Activated CD8-positive, alpha-beta memory T cell treated with anti-CD3 and anti-CD28 coated beads for 36 hours (primary cell): ENCODE measurements around the gene RALGAPA2. TPM values are rescaled to one million over a fixed set of nuclear protein-coding genes. Genes with fewer than 3 reads are reported as not detected.

Experiments used
- CTCF ChIA-PET: fragments of 350-600 bp; sonication (Branson Sonifier 250); formaldehyde crosslinking; loops from one replicate; lab custom pipeline; 2021; ENCODE audit warnings: antibody characterized with exemption; lab: Charles Lee
- POLR2A ChIA-PET: fragments of 350-600 bp; sonication (Branson Sonifier 250); formaldehyde crosslinking; loops from one replicate; lab custom pipeline; 2021; ENCODE audit warnings: antibody characterized with exemption; lab: Charles Lee
- total RNA-seq, 2 experiments: library from RNA; stranded (reverse); gene quantifications; one replicate each; pipeline ENCODE4 v1.2.3, GENCODE V29; 2021

Gene RALGAPA2
- total RNA-seq, 2 experiments from 2014 or later = 13.8 to 15.1 TPM

GRCh38 chr20:20491784-20492264 lies 220.6 kb downstream of the RALGAPA2 start:
- POLR2A ChIA-PET = no interaction called here
- CTCF ChIA-PET = interaction anchor here (1.4 kb wide), 1 partner anchor 12 kb away, joined by 3 read pairs; no protein-coding TSS in a partner anchor

DNA sequence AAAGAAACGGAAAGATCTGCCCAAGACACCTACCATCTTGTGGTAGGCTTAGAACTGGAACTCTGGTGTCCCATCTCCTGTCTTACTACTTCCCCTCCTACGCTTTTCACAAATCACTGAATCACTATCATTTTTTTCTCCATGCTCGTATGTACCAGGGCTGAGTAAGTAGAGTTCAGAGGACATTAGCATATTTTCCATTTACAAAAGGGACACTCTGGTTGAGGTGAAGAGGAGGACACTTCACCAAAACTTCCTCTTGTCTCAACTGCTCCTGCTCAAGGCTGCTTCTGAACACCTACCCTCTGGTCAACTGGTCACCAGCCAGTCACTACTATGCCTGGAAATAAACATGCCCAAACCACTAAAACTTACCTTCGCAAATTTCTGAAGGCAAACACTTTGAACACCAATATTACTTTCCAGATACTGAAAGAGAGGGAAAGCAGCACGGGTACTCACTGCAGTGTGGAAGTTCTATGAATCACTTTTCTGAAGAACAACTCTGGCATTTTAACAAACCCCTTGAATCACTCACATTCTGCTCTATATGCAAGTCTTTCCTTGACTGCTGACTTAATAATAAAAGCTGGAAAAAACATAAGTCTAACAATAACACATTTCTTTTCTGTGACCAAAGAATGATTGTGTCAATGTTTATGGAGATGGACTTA lies 221.2 kb downstream of the RALGAPA2 start:
- POLR2A ChIA-PET = interaction anchor here (1.2 kb wide), 1 partner anchor 123 kb away, joined by 5 read pairs; no protein-coding TSS in a partner anchor
- CTCF ChIA-PET = interaction anchor here (1.4 kb wide), 1 partner anchor 12 kb away, joined by 3 read pairs; no protein-coding TSS in a partner anchor

GRCh38 chr20:20490673-20491072 lies 221.8 kb downstream of the RALGAPA2 start:
- ChIA-PET POLR2A (interaction anchor here (1.2 kb wide), 1 partner anchor 122 kb away, joined by 5 read pairs; no protein-coding TSS in a partner anchor), CTCF (interaction anchor here (1.4 kb wide), 1 partner anchor 13 kb away, joined by 3 read pairs; no protein-coding TSS in a partner anchor)

DNA sequence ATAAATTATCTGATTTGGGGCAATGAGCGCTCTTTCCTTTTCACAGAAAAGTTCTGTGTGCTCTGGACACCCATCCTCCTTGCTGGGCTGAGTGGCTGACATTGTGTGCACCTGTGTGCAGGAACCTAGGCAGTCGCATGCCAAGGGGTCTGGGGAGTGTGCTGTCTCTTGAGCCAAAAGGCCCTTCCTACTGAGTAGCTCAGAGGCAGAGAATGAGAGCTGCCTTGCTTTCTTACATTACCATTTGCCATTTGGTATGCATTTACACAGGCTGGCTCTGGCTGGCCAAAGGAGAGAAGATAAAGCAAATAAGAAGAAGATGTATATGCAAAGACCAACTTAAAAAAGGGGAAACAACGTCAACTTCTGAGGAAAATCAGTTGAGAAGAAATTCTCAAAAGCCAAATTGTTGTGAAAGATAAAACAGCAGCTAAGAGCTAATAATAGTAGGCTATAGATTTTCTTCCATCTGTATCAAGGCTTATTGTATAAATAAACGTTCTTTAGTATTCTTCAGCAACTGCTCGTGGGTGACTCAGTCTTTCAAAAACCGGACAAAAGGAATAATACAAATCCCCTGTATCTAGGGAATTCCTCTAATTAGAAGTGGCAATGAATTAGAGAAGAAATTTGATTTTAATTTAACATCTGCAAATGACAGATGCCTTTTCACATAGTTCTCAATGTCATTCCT lies 222.6 kb downstream of the RALGAPA2 start:
- CTCF ChIA-PET = interaction anchor here (1.4 kb wide), 1 partner anchor 8 kb away, joined by 4 read pairs; no protein-coding TSS in a partner anchor
- POLR2A ChIA-PET = interaction anchor here (0.7 to 1.2 kb wide), 2 partner anchors 15 to 121 kb away, joined by 3 to 5 read pairs; no protein-coding TSS in a partner anchor

- ChIA-PET CTCF (interaction anchor here (1.4 kb wide), 1 partner anchor 8 kb away, joined by 4 read pairs; no protein-coding TSS in a partner anchor), POLR2A (interaction anchor here (0.7 to 1.0 kb wide), 2 partner anchors 15 to 78 kb away, joined by 3 read pairs; no protein-coding TSS in a partner anchor)
These were observed 223.4 kb downstream of the RALGAPA2 start for GRCh38 chr20:20489054-20489453.

DNA sequence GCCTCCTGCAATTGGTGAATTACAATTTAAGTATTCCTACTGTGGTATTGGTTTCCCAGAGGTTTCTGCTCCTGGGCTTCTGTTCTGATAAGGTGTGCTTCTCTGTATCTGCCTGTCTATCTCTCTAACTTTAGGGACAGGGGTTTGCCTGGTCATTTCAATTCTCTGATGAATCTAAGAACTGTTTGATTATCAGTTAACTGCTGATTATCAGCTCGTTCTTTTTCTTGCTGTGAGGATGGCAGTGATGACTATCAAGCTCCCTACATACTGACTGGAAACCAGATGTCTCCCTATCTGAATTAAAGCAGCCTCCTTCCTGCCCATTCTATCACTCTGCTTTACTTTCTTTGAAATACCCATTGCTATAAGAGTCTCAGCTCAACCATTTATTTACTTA lies 224.1 kb downstream of the RALGAPA2 start:
- POLR2A ChIA-PET = interaction anchor here (1.0 kb wide), 1 partner anchor 78 kb away, joined by 3 read pairs; no protein-coding TSS in a partner anchor
- CTCF ChIA-PET = interaction anchor here (1.4 kb wide), 1 partner anchor 9 kb away, joined by 4 read pairs; no protein-coding TSS in a partner anchor

DNA sequence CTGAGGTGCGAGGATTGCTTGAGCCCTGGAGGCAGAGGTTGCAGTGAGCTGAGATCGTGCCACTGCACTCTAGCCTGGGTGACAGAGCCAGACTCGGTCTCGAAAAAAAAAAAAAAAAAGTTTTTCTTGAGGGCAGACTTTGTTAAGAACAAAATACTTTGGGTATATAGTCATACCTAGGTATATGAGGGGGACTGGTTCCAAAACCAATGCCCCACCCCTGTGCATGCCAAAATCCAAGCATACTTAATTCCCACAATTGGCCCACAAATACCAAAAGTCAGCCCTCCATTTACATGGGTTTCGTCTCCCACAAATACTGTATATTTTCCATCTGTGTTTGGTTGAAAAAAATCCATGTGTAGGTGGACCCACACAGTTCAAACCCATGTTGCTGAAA lies 224.6 kb downstream of the RALGAPA2 start:
- CTCF ChIA-PET = no interaction called here
- POLR2A ChIA-PET = interaction anchor here (1.0 kb wide), 1 partner anchor 77 kb away, joined by 3 read pairs; no protein-coding TSS in a partner anchor

- ChIA-PET POLR2A (no interaction called here), CTCF (no interaction called here)
These were observed 229.1 kb downstream of the RALGAPA2 start for GRCh38 chr20:20483328-20483727.

DNA sequence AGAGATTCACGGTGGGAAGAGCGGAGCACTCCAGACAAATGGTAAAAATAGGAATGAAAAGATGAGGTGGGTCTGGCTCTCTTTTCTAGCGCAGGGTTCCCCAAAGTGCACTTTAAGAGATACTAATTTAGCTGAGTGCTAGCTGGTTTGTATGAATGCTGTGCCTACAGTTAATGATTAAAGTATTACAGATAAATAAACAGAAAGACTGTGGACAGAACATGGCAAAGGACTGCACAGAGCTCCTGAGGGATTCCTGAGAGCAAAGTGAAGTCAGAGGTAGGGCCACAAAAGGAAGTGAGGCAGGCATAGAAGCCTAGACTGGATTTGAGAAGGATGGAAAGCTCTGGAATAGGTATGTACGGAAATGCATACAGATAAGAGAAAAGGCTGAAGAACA lies 230.0 kb downstream of the RALGAPA2 start:
- ChIA-PET POLR2A (no interaction called here), CTCF (interaction anchor here (0.8 kb wide), 1 partner anchor 31 kb away, joined by 3 read pairs; no protein-coding TSS in a partner anchor)

- ChIA-PET POLR2A (no interaction called here), CTCF (no interaction called here)
These were observed 231.8 kb downstream of the RALGAPA2 start for GRCh38 chr20:20480689-20481088.

DNA sequence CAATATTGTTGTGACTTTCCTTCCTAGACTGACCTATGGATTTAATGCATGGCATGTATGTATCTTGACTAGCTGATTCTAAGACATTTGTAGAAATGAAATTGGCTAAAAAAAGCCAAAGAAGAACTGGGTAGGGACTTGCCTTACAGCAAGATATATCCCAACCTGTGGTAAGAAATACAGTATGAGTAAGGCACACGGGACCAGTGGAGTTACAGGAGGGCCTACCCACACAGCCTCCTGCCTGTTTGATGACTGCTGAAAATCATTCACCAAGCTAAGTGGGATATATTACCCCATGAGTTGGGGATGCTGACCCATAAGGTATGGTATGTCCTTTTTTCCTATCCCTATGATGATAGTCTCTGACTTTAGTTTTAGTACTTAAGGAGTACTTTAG lies 232.3 kb downstream of the RALGAPA2 start:
- ChIA-PET CTCF (no interaction called here), POLR2A (no interaction called here)

DNA sequence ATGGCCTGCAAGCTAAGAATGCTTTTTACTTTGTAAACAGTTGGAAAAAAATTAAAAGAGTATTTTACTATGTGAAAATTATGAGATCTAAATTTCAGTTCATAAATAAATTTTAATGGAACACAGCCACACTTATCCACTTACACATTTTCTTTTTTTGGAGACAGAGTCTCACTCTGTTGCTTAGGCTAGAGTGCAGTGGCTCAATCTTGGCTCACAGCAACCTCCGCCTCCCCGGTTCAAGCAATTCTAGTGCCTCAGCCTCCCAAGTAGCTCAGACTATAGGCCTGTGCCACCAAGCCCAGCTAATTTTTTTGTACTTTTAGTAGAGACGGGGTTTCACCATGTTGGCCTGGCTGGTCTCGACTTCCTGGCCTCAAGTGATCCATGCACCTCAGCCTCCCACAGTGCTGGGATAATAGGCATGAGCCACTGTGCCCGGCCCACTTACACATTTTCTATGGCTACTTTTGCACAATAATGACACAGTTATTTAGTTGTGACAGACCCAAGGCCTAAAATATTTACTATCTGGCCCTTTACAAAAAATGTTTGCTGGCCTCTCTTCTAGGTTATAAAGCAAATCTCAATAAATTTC lies 234.9 kb downstream of the RALGAPA2 start:
- POLR2A ChIA-PET = no interaction called here
- CTCF ChIA-PET = interaction anchor here (0.8 kb wide), 1 partner anchor 47 kb away, joined by 3 read pairs; no protein-coding TSS in a partner anchor

GRCh38 chr20:20476504-20476903 lies 235.9 kb downstream of the RALGAPA2 start:
- CTCF ChIA-PET = no interaction called here
- POLR2A ChIA-PET = no interaction called here

DNA sequence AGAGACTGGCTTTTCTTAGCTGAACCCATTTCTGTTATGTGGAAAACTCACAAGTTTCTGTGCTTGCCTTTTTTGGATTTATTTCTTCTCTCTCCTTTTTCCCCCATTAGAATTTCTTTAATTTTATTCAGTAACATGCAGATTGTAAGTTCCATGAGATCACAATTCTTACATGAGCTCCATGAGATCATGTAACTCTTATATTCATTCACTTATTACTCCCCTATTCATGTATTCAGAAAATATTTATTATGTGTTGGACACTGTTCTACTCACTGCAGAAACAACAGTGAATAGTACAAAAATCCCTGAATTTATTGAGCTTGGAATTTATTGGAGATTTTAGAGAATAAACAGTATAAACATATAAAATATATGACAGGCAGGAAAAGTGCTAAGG lies 238.8 kb downstream of the RALGAPA2 start:
- CTCF ChIA-PET = interaction anchor here (1.1 to 1.2 kb wide), 2 partner anchors 17 to 21 kb away, joined by 3 read pairs; no protein-coding TSS in a partner anchor

DNA sequence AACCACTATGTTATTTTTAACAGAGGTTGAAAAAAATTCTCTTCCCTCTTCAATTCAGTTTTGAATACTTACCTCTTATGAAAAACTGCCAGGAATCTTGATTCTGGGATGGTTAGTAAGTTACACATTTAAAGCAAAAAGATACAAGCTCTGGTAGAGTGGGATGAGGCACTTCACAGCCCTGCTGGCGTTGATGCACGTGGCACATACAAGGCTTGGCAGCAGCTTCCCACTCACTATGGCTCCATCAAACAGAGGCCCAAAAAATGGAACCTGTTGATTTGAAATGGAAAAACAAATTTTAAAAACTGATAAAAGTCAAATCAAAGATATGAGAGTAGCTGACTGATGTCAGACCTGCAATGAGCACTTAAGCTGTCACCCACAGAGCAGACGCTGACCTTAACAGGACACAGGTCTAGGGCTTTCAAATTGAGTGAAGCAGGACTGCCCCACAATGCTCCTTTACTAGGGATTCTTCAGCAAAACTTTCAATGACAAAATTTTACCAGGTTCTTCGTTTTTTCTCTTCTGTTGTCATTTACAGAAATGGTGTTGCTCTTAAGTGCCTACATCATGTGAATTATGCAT lies 239.7 kb downstream of the RALGAPA2 start:
- ChIA-PET POLR2A (no interaction called here), CTCF (no interaction called here)

More for the DNA sequence above, 238.8 kb downstream of the RALGAPA2 start:
- POLR2A ChIA-PET = no interaction called here

GRCh38 chr20:20466341-20466879 lies 246.0 kb downstream of the RALGAPA2 start:
- CTCF ChIA-PET = interaction anchor here (1.5 kb wide), 1 partner anchor 21 kb away, joined by 3 read pairs; no protein-coding TSS in a partner anchor
- POLR2A ChIA-PET = no interaction called here

- POLR2A ChIA-PET = no interaction called here
- CTCF ChIA-PET = interaction anchor here (1.5 kb wide), 1 partner anchor 20 kb away, joined by 3 read pairs; no protein-coding TSS in a partner anchor
These were observed 247.2 kb downstream of the RALGAPA2 start for GRCh38 chr20:20465252-20465651.

DNA sequence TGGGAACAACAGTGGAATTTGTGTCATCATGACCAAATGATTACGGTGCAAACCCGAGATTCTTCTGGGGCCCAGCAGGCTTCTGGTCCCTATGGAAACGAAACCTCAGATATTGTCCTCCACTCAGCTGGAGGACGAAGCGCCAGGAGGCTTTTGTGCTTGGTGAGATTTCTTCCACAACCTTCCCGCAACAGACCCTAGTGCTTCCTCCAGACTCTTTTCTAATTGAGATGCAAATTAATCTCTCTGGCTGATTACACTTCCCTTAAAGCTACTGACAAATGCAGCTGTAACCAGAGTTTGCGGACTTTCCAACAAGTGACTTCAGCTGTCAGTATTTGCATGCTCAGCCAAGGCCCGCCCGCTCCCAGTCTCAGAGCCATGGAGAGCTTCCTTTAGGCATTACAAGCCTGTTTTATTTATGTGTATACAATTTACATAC lies 248.5 kb downstream of the RALGAPA2 start:
- ChIA-PET CTCF (no interaction called here), POLR2A (no interaction called here)
